SK-N-SH treated with all-trans-retinoic acid at 6 μM for 48 hours (cell line): ENCODE data around the gene CFAP100.

Experiments
- ARNTL ChIP-seq: fragments of 450-650 bp; formaldehyde crosslinking; IDR thresholded peaks from 2 replicates; pipeline ENCODE4 v1.5.0; 2020; ENCODE audit warnings: low read depth, mild to moderate bottlenecking, moderate library complexity, borderline replicate concordance
- CSDC2 ChIP-seq: fragments of 250-450 bp; sonication (Bioruptor Pico); IDR thresholded peaks from 2 replicates; pipeline ENCODE4 v1.5.0; 2020; ENCODE audit warnings: mild to moderate bottlenecking, moderate library complexity
- OSR1 ChIP-seq: fragments of 250-450 bp; sonication (Bioruptor Pico); IDR thresholded peaks from 2 replicates; pipeline ENCODE4 v1.8.0; 2022; ENCODE audit warnings: moderate library complexity, mild to moderate bottlenecking, inconsistent platforms
- ZFP30 ChIP-seq: fragments of 450-650 bp; formaldehyde crosslinking; IDR thresholded peaks from 2 replicates; pipeline ENCODE4 v1.5.0; 2022; ENCODE audit warnings: mild to moderate bottlenecking, moderate library complexity
- ZNF70 ChIP-seq: fragments of 450-650 bp; formaldehyde crosslinking; IDR thresholded peaks from 2 replicates; pipeline ENCODE4 v1.5.0; 2020; ENCODE audit warnings: mild to moderate bottlenecking, moderate library complexity
- ZNF8 ChIP-seq: fragments of 450-650 bp; formaldehyde crosslinking; IDR thresholded peaks from 2 replicates; pipeline ENCODE4 v1.5.0; 2020; ENCODE audit warnings: mild to moderate bottlenecking, moderate library complexity

- no peak for TF ChIP-seq ZNF70 (CRISPR knock-in tag)
- TF ChIP-seq ZFP30 (CRISPR knock-in tag), result no peak
- no peak for TF ChIP-seq OSR1 (CRISPR knock-in tag)
- no peak for TF ChIP-seq ARNTL (CRISPR knock-in tag)
- TF ChIP-seq ZNF8, result no peak
- no peak for TF ChIP-seq CSDC2 (CRISPR knock-in tag)
Observed at GRCh38 chr3:126451511-126451910, 56.8 kb downstream of the CFAP100 start.
